Measurements from ENCODE around the gene MTFR2. TPM values are rescaled to one million over a fixed set of nuclear protein-coding genes. Genes with fewer than 3 reads are reported as not detected.

MTFR2 gene
- total RNA-seq, 1 donor from 2014 or later = 0.91 TPM

DNA sequence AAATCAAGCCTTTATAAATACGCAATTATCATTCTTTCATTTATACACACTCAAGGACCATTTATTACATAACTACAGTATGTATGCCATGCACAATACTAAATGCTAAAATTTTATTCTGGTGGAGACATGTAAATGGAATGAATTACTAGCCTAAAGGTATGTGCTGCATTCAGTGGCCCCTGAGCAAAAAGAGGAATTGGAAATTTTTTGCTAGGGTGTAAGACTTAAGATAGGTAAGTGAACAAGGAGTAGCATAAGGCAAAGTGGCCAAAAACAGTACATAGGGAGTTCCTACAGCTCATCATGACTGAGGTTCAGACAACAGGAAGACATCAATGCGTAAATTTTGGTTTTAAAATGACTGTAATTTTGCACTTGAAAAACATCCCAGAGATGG lies 2.3 kb upstream of the MTFR2 start:
- TF ChIP-seq, protein P1, sequence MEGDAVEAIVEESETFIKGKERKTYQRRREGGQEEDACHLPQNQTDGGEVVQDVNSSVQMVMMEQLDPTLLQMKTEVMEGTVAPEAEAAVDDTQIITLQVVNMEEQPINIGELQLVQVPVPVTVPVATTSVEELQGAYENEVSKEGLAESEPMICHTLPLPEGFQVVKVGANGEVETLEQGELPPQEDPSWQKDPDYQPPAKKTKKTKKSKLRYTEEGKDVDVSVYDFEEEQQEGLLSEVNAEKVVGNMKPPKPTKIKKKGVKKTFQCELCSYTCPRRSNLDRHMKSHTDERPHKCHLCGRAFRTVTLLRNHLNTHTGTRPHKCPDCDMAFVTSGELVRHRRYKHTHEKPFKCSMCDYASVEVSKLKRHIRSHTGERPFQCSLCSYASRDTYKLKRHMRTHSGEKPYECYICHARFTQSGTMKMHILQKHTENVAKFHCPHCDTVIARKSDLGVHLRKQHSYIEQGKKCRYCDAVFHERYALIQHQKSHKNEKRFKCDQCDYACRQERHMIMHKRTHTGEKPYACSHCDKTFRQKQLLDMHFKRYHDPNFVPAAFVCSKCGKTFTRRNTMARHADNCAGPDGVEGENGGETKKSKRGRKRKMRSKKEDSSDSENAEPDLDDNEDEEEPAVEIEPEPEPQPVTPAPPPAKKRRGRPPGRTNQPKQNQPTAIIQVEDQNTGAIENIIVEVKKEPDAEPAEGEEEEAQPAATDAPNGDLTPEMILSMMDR (IDR thresholded peaks at IDR 0.05) = no peak
- H3K4me1 Mint-ChIP-seq (ENCODE audit: unreplicated experiment) = peaks cover 28% of the 10 kb centered on the region
- no peaks in the 10 kb centered on the region for H3K9me3 Mint-ChIP-seq (ENCODE audit: unreplicated experiment)
- no peak overlapping the region for H3K4me3 Mint-ChIP-seq (ENCODE audit: unreplicated experiment)
- no peak overlapping the region for H3K27ac Mint-ChIP-seq (ENCODE audit: unreplicated experiment)
- H3K27me3 Mint-ChIP-seq (ENCODE audit: unreplicated experiment) = no peaks in the 10 kb centered on the region
- DNase-seq (ENCODE audit: extremely low spot score, unreplicated experiment) = no peak
- peaks cover 4% of the 10 kb centered on the region for H3K36me3 Mint-ChIP-seq (ENCODE audit: unreplicated experiment)

- peak overlapping the region; percentile 88 for H3K4me3 Mint-ChIP-seq (ENCODE audit: unreplicated experiment)
- no peaks in the 10 kb centered on the region for H3K36me3 Mint-ChIP-seq (ENCODE audit: unreplicated experiment)
- TF ChIP-seq, protein P1 (IDR thresholded peaks at IDR 0.05) = no peak
- H3K27me3 Mint-ChIP-seq (ENCODE audit: unreplicated experiment) = no peaks in the 10 kb centered on the region
- H3K9me3 Mint-ChIP-seq (ENCODE audit: unreplicated experiment) = no peaks in the 10 kb centered on the region
- H3K27ac Mint-ChIP-seq (ENCODE audit: unreplicated experiment) = peak overlapping the region; percentile 87
- peaks cover 28% of the 10 kb centered on the region for H3K4me1 Mint-ChIP-seq (ENCODE audit: unreplicated experiment)
- no peak for DNase-seq (ENCODE audit: extremely low spot score, unreplicated experiment)
Observed at GRCh38 chr6:136251394-136251793, 1.3 kb upstream of the MTFR2 start.

DNA sequence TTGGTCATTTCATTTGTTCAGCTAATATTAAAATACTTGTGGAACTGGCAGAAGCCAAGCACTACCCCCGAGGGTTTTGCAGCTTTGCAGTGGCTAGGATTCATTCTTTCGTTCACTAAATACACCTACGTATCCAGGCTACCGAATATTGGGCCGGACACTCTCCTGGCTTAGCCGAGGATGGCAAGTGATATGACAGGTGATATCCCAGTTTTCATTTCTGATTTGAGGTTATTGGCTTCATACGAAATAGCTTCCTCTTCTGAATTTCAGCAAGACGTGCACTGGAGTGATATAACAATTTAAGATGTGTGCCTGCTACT lies 536 bp upstream of the MTFR2 start:
- peak overlapping the region; percentile 88 for H3K4me3 Mint-ChIP-seq (ENCODE audit: unreplicated experiment)
- DNase-seq (ENCODE audit: extremely low spot score, unreplicated experiment) = no peak
- H3K4me1 Mint-ChIP-seq (ENCODE audit: unreplicated experiment) = peaks cover 28% of the 10 kb centered on the region
- TF ChIP-seq, protein P1 (IDR thresholded peaks at IDR 0.05) = no peak
- no peaks in the 10 kb centered on the region for H3K36me3 Mint-ChIP-seq (ENCODE audit: unreplicated experiment)
- H3K9me3 Mint-ChIP-seq (ENCODE audit: unreplicated experiment) = no peaks in the 10 kb centered on the region
- H3K27ac Mint-ChIP-seq (ENCODE audit: unreplicated experiment) = peak overlapping the region; percentile 87
- no peaks in the 10 kb centered on the region for H3K27me3 Mint-ChIP-seq (ENCODE audit: unreplicated experiment)

DNA sequence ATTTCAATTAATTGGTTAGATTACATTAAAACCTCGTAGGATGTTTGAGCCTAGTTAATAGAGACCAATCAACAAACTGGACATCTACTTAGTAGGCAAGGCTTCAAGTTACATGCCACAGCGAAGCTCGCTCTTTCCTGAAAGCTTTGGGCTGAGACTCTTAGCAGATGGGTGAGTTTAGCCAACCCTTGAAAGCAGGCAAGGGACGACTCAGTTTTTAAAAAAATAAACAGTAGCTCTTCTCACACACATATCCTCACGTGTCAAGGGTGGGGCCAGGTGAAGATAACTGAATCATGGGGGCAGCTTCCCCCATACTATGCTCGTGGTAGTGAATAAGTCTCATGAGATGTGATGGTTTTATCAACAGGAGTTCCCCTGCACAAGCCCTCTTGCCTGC lies 775 bp downstream of the MTFR2 start:
- Mint-ChIP-seq H3K27me3 (ENCODE audit: unreplicated experiment) (no peaks in the 10 kb centered on the region), H3K9me3 (ENCODE audit: unreplicated experiment) (no peaks in the 10 kb centered on the region), H3K4me1 (ENCODE audit: unreplicated experiment) (peaks cover 28% of the 10 kb centered on the region), H3K27ac (ENCODE audit: unreplicated experiment) (no peak overlapping the region), H3K4me3 (ENCODE audit: unreplicated experiment) (peak overlapping the region; percentile 88), H3K36me3 (ENCODE audit: unreplicated experiment) (no peaks in the 10 kb centered on the region)
- DNase-seq (ENCODE audit: extremely low spot score, unreplicated experiment) = no peak
- TF ChIP-seq, protein P1 (IDR thresholded peaks at IDR 0.05) = no peak

DNA sequence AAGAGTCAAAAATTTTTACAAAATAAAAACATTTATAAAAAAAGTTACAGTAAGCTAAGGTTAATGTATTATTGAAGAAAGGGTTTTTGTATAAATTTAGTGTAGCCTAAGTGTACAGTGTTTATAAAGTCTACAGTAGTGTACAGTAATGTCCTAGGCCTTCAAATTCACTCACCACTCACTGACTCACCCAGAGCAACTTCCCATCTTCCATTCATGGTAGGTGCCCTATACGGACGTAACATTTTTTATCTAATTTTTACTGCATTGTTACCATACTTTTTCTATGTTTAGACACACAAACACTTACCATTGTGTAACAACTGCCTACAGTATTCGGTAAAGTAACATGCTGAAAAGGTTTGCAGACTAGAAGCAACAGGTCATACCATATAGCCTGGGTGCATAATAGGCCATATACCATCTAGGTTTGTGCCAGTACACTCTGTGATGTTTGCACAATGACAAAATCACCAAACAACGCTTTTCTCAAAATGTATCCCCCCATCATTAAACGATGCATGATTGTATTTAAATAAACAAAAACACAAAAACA lies 6.0 kb downstream of the MTFR2 start:
- H3K4me3 Mint-ChIP-seq (ENCODE audit: unreplicated experiment) = no peak overlapping the region
- no peak for DNase-seq (ENCODE audit: extremely low spot score, unreplicated experiment)
- H3K4me1 Mint-ChIP-seq (ENCODE audit: unreplicated experiment) = peaks cover 5% of the 10 kb centered on the region
- H3K36me3 Mint-ChIP-seq (ENCODE audit: unreplicated experiment) = peaks cover 3% of the 10 kb centered on the region
- no peaks in the 10 kb centered on the region for H3K27me3 Mint-ChIP-seq (ENCODE audit: unreplicated experiment)
- no peaks in the 10 kb centered on the region for H3K9me3 Mint-ChIP-seq (ENCODE audit: unreplicated experiment)
- H3K27ac Mint-ChIP-seq (ENCODE audit: unreplicated experiment) = no peak overlapping the region
- TF ChIP-seq, protein P1 (IDR thresholded peaks at IDR 0.05) = no peak
